Lung (tissue), 16 donors: Measurements from ENCODE around the gene SUV39H1. TPM values are rescaled to one million over a fixed set of nuclear protein-coding genes. Genes with fewer than 3 reads are reported as not detected.
"Not testable (repeated sequence)": the region's sequence is repeated elsewhere in the genome, so short reads cannot be mapped to it uniquely, and the experiment has no call there.

Experiments used
- ATAC-seq: fragments of 200-7000 bp; cut with Tn5 transposase; one replicate; pipeline ENCODE4 v1.9.1; 2020; ENCODE audit warnings: moderate number of reproducible peaks; ENCODE audit not compliant: insufficient read depth, low FRiP score
- DNase-seq, 3 donors: peaks; one replicate each; pipeline ENCODE4 v3.0.0-alpha.2; 2013 to 2017
- H3K27ac ChIP-seq, 2 donors: one replicate each; pipeline ENCODE4 v1.5.1; 2013; ENCODE audit warnings: mild to moderate bottlenecking in 2 of 2, moderate library complexity in 2 of 2, control low read depth in 1 of 2, inconsistent platforms in 1 of 2, low read depth in 1 of 2, low read length in 1 of 2
- H3K27me3 ChIP-seq, 3 donors: one replicate each; pipeline ENCODE4 v1.5.1; 2013; ENCODE audit warnings: low read length in 2 of 3; ENCODE audit not compliant: control insufficient read depth in 3 of 3, insufficient read depth in 3 of 3
- H3K36me3 ChIP-seq, 4 donors: one replicate each; pipeline ENCODE4 v1.5.1; 2013; ENCODE audit warnings: low read length in 4 of 4, mild to moderate bottlenecking in 1 of 4, moderate library complexity in 1 of 4; ENCODE audit not compliant: control insufficient read depth in 4 of 4, insufficient read depth in 4 of 4
- H3K4me1 ChIP-seq, 5 donors: one replicate each; pipeline ENCODE4 v1.5.1; 2013; ENCODE audit warnings: low read length in 5 of 5, mild to moderate bottlenecking in 2 of 5, moderate library complexity in 1 of 5; ENCODE audit not compliant: control insufficient read depth in 5 of 5, insufficient read depth in 5 of 5
- H3K4me3 ChIP-seq: one replicate; pipeline ENCODE4 v1.5.1; 2013; ENCODE audit warnings: mild to moderate bottlenecking, control low read depth, moderate library complexity
- H3K9ac ChIP-seq, 2 donors: one replicate each; pipeline ENCODE4 v1.5.1; 2013; ENCODE audit warnings: low read length in 2 of 2, control low read depth in 1 of 2; ENCODE audit not compliant: insufficient read depth in 1 of 2
- H3K9me3 ChIP-seq, 4 donors: one replicate each; pipeline ENCODE4 v1.5.1; 2013; ENCODE audit warnings: low read length in 3 of 4, mild to moderate bottlenecking in 1 of 4, moderate library complexity in 1 of 4; ENCODE audit not compliant: control insufficient read depth in 4 of 4, insufficient read depth in 3 of 4
- WGBS, 2 donors: extraction: QIAGEN DNeasy Blood & Tissue Kit; methylation state at CpG; one replicate each; pipeline ENCODE4 v1.1.7; 2013; 5-methylcytosine and 5-hydroxymethylcytosine counted together
- long read RNA-seq, 5 donors: transcript quantifications; one replicate each; lab custom pipeline, GENCODE V29; 2026
- polyA plus RNA-seq, 2 donors: library from polyadenylated mRNA; stranded (reverse); fragments of 200-250 nt; gene quantifications; one replicate each; pipeline ENCODE4 v1.2.1, GENCODE V29; 2013
- total RNA-seq, 2 donors: library from RNA; depleted of rRNA in 1 of 2; stranded (reverse); fragments of >200 nt in 1 of 2; gene quantifications; one replicate each; pipeline ENCODE4 v1.2.1, GENCODE V29; 2014 to 2021
- TF ChIP-seq, protein P1 (sequence below): IDR thresholded peaks from 2 replicates; pipeline ENCODE4 v1.5.1; 2012; ENCODE audit warnings: mild to moderate bottlenecking; ENCODE audit errors: control extremely low read depth, extremely low read depth
- donor health status: control.
- donor health status: control.
- donor health status: Bipolar disorder and iron deficiency.
- donor health status: healthy.
- donor health status: DM: yes; HTN: yes; CAD: no.

SUV39H1 gene, protein sequence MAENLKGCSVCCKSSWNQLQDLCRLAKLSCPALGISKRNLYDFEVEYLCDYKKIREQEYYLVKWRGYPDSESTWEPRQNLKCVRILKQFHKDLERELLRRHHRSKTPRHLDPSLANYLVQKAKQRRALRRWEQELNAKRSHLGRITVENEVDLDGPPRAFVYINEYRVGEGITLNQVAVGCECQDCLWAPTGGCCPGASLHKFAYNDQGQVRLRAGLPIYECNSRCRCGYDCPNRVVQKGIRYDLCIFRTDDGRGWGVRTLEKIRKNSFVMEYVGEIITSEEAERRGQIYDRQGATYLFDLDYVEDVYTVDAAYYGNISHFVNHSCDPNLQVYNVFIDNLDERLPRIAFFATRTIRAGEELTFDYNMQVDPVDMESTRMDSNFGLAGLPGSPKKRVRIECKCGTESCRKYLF
- total RNA-seq, result 1 to 10 TPM; 2.4 to 6.8 TPM
- polyA plus RNA-seq, result 1 to 10 TPM; 3.9 to 4.4 TPM
- long read RNA-seq, donor 1, partial matches to known transcripts, result 0 of 3 reads
- long read RNA-seq, donor 1, other reads (novel, unspliced or antisense), result 0 of 3 reads
- long read RNA-seq, donor 2, result 0 reads
- long read RNA-seq, donor 3, partial matches to known transcripts, result 0 of 2 reads
- long read RNA-seq, donor 3, other reads (novel, unspliced or antisense), result 0 of 2 reads
- long read RNA-seq, donor 4, partial matches to known transcripts, result 0 of 1 reads
- long read RNA-seq, donor 4, other reads (novel, unspliced or antisense), result 0 of 1 reads
- long read RNA-seq, donor 5, partial matches to known transcripts, result 0 of 3 reads
- long read RNA-seq, donor 5, other reads (novel, unspliced or antisense), result 0 of 3 reads

DNA sequence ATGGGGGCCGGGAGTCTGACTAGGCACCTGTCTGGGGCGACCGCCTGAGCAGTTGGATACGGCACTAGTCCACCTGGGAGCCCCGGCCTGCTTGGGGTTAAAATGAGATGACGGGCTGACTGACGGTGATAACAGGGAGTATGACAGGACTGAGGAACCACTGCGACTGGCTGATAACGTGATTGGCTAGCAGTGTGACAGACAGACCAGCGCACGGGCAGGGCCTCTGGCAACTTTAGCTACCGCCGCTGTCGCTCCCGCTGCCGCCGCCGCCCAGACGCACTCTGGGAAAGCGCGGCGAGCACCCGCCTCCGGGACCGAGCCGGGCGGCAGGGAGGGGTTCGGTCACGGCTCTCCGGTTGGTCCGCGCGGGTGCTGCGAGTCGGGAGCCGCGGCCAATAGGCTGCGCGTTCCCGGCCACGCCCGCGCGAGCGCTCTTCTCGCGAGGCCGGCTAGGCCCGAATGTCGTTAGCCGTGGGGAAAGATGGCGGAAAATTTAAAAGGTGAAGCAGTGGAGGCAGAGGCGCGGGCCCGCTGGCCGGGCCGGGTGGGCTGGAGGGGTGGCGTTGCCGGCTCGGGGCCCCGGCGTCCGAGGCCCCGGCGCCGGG lies at the start of gene SUV39H1:
TSS of gene SUV39H1 (plus strand) at position 434 of the 608 bp plus-strand sequence. CDS start at position 485, 51 bp downstream.
- TF ChIP-seq, protein P1, sequence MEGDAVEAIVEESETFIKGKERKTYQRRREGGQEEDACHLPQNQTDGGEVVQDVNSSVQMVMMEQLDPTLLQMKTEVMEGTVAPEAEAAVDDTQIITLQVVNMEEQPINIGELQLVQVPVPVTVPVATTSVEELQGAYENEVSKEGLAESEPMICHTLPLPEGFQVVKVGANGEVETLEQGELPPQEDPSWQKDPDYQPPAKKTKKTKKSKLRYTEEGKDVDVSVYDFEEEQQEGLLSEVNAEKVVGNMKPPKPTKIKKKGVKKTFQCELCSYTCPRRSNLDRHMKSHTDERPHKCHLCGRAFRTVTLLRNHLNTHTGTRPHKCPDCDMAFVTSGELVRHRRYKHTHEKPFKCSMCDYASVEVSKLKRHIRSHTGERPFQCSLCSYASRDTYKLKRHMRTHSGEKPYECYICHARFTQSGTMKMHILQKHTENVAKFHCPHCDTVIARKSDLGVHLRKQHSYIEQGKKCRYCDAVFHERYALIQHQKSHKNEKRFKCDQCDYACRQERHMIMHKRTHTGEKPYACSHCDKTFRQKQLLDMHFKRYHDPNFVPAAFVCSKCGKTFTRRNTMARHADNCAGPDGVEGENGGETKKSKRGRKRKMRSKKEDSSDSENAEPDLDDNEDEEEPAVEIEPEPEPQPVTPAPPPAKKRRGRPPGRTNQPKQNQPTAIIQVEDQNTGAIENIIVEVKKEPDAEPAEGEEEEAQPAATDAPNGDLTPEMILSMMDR, result no peak
- 1 to 39% methylated on average over 27 to 66 of the region's 66 CpGs for WGBS, 2 donors
- H3K9ac ChIP-seq, result peak within 1 kb of the TSS; percentile 71 to 91
- peaks cover 6 to 10% (median 8%) of the 10 kb centered on the region in 4 donors for H3K36me3 ChIP-seq
- H3K9me3 ChIP-seq, result no peaks in the 10 kb centered on the region
- peak within 1 kb of the TSS; percentile 53 for H3K4me3 ChIP-seq
- DNase-seq (peak; percentile 89 to 95 (median 90)), ATAC-seq (peak; percentile 91)
- H3K27me3 ChIP-seq, result peaks cover 0 to 11% (median 0%) of the 10 kb centered on the region in 3 donors
- peak within 1 kb of the TSS; percentile 85 to 96 for H3K27ac ChIP-seq
- peaks cover 0 to 15% (median 0%) of the 10 kb centered on the region in 5 donors for H3K4me1 ChIP-seq

DNA sequence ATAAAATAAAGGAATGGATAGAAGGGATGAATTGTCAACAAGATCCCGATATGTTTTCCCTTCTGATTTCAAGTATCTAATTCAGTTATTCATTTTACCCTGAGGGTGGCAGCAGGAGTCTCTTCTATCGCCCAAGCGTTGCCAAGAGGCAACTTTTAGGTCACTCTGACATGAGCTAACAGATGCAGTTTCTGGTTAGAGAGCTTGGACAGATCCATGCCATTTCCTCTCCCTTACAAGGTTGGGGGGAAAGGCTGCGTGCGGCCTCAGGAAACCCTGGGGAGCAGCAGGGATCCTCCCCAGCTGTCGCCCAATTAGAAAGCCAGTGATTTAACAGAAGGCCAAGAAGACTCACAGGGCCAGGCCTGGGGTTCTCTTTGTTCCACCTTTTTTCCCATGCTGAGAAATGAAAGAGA lies 48.2 kb upstream of the SUV39H1 start:
- no peaks in the 10 kb centered on the region for H3K36me3 ChIP-seq
- WGBS, 2 donors, result 7 to 30% methylated on average over 6 of the region's 6 CpGs
- peak; percentile 40 to 76 (median 65) for DNase-seq
- no peak overlapping the region for H3K9ac ChIP-seq
- H3K9me3 ChIP-seq, result no peaks in the 10 kb centered on the region
- H3K4me3 ChIP-seq, result no peak overlapping the region
- no peak overlapping the region for H3K27ac ChIP-seq
- H3K27me3 ChIP-seq, result peaks cover 0 to 4% (median 0%) of the 10 kb centered on the region in 3 donors
- H3K4me1 ChIP-seq, result no peaks in the 10 kb centered on the region
- TF ChIP-seq, protein P1, result no peak
- ATAC-seq, result no peak

DNA sequence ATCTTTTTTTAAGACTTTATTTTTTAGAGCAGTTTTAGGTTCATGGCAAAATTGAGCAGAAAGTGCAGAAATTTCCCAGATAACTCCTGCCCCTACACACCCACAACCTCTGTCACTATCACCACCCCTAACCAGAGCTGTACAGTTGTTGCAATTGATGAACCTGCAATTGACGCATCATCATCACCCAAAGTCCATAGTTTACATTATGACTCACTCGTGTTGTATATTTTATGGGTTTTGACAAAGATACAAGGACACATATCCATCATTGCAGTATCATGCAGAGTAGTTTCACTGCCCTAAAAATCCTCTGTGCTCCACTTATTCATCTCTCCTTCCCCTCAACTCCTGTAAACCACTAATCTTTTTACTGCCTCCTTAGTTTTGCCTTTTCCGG lies 47.4 kb upstream of the SUV39H1 start:
- TF ChIP-seq, protein P1, result no peak
- no peak for DNase-seq
- peaks cover 0 to 4% (median 0%) of the 10 kb centered on the region in 3 donors for H3K27me3 ChIP-seq
- H3K36me3 ChIP-seq, result no peaks in the 10 kb centered on the region
- H3K4me1 ChIP-seq, result no peaks in the 10 kb centered on the region
- no peak overlapping the region for H3K4me3 ChIP-seq
- ATAC-seq, result no peak
- 74 to 92% methylated on average over 3 of the region's 3 CpGs for WGBS, 2 donors
- no peak overlapping the region for H3K9ac ChIP-seq
- H3K9me3 ChIP-seq, result no peaks in the 10 kb centered on the region
- no peak overlapping the region for H3K27ac ChIP-seq

DNA sequence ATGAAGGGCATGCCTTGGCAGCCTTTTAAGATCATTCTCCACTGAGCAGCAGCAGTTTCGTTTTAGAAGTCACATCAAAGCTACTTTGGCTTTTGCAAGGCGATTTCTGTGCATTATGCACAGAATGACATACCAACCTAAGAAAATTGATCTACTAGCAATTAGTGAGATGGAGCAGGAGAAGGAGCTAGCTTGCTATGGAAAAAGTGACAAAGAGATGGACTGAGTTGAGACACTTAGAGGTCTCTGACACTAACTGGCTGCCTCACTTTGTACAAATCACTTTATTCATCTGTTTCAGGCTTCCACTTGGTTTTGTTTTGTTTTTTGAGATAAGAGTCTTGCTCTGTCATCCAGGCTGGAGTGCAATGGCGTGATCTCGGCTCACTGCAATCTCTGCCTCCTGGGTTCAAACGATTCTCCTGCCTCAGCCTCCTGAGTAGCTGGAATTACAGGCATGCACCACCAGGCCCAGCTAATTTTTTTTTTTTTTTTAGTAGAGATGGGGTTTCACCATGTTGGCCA lies 44.4 kb upstream of the SUV39H1 start:
- not testable (repeated sequence) for ATAC-seq, H3K9me3 ChIP-seq, H3K27ac ChIP-seq, H3K27me3 ChIP-seq, H3K4me1 ChIP-seq, H3K4me3 ChIP-seq, H3K36me3 ChIP-seq
- peak overlapping the region in 1 of 2 donors; percentile 23 for H3K9ac ChIP-seq
- DNase-seq, result peak in 1 of 3 donors; percentile 4
- 61 to 89% methylated on average over 5 of the region's 5 CpGs for WGBS, 2 donors

DNA sequence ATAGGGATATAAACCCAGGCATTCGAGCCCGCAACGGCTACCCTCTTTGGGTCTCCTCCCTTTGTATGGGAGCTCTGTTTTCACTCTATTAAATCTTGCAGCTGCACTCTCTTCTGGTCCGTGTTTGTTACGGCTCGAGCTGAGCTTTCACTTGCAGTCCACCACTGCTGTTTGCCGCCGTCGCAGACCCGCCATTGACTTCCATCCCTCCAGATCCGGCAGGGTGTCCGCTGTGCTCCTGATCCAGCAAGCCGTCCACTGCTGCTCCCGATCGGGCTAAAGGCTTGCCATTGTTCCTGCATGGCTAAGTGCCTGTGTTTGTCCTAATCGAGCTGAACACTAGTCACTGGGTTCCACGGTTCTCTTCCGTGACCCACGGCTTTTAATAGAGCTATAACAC lies 41.8 kb upstream of the SUV39H1 start:
- H3K27me3 ChIP-seq, H3K4me3 ChIP-seq, H3K27ac ChIP-seq, H3K4me1 ChIP-seq, ATAC-seq, H3K36me3 ChIP-seq, DNase-seq, H3K9ac ChIP-seq, H3K9me3 ChIP-seq: not testable (repeated sequence)
- 66 to 83% methylated on average over 10 to 19 of the region's 19 CpGs for WGBS, 2 donors
